ENCODE measurements around the gene TACC2.

TACC2 gene

GRCh38 chr10:122029499-122030199, 40.7 kb downstream of the TACC2 start:
- no peak for DNase-seq

GRCh38 chr10:122030200-122030552, 41.2 kb downstream of the TACC2 start:
- DNase-seq = no peak

GRCh38 chr10:122033224-122033926, 44.4 kb downstream of the TACC2 start:
- DNase-seq = no peak

DNA sequence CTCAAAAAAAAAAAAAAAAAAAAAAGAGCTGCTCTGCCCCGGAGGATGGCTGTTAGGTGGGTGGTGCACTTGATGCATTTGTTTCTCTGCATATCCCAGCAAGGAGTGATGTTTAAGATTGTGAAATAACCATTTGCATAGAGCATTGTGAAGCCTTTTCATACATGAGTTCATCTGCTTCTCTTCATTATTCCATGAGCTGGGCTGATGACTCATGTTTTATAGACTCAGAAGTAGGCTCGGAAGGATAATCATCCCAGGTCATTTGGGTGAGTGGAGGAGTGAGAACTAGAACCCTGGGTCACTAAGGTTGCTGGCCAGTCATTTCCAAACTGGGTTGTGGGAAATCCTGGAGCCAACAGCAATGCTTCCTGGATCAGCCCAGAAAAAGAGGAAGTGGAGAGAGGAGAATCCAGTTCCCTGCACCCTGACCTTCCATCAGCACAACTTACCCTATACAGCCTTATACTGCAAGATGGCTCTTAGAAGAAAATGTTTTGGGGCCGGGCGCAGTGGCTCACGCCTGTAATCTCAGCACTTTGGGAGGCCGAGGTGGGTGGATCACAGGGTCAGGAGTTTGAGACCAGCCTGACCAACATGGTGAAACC, 45.3 kb downstream of the TACC2 start:
- DNase-seq = no peak

DNA sequence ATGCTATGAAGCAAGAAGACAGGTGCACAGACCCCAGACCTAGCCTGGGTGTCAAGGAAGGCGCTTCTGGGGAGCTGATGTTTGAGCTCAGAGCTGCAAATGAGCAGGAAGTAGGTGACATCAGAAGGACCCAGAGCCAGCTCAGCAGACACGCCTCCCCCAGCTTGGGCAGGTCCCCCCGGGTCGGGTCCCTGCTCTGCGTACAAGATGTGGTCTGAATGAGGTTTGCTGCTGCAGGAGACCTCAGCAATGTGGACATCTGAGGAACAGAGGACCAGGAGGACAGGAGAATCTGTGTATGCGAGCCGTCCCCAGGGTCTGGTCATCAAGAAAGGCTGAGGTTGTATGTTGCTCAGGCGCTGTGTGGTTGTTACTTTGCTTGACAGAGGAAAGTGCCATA, 51.8 kb downstream of the TACC2 start:
- no peak for DNase-seq

GRCh38 chr10:122042836-122043235, 53.9 kb downstream of the TACC2 start:
- DNase-seq = no peak

DNA sequence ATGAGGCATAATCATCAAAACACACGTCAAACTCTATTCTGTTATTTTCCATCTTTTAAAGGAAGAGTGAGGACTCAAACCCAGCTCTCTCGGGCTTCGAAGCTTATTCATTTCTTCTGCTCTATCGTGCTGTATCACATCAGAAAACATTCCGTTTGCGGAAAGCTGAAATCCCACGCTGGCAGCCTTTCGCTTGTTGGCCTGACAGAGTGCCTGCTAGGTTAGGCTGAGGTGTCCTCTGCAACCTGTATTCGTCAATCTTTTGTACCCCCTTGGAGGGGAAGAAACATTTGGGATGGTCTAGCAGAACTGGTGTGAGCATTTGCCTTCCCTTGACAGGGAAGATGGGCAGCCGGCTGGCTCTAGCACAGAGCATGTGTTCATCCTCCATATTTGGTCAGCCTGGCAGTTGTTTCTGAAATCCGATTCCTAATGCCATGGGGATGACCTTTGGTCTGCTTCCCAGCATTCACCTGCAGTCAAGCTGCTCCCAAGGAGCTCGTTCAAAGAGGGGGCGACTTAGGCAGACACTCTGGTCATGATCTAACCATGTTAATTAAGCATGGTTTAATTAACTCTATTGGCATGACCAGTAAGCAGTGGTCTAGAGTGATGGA, 55.2 kb downstream of the TACC2 start:
- DNase-seq = no peak

DNA sequence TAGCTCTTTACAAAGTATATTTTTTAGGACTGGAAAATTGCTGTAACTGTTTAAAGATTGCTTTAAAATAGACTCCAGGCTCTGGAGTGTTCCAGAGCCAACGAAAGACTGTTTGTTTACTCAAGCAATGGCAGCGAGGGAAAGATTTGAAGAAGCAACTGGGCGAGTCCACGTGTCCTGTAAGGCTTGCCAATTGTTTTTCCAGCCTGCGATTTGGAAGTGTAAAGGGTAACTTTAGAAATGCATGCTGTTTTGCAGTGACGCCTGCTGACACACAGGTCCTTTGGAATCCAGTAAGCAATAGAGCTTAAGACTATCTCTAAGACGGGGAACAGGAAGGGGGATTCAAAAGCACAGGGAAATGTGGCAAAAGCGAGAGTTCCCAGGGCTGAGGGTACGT, 55.8 kb downstream of the TACC2 start:
- no peak for DNase-seq

- no peak for DNase-seq
Observed at GRCh38 chr10:122045212-122045611, 56.2 kb downstream of the TACC2 start.

GRCh38 chr10:122047560-122047959, 58.6 kb downstream of the TACC2 start:
- no peak for DNase-seq

DNA sequence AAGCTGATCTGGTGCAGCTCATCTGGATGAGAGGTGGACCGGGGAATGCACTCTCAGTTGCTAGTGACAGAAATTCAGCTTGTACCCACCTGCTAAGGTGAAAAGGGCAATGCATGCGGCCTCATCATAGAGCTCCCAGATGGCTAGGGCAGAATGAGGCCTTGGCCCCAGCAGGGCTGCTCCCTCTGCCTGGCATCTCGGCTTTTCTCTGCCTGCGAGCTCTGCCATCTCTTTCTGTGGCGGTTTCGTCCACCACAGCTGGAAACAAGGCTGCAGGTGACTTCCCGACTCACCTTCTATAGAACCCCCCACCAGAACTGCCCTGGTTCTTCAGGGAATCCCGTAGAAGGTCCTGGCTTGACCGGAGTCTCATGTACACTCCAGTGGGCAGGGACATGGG, 60.1 kb downstream of the TACC2 start:
- no peak for DNase-seq

DNA sequence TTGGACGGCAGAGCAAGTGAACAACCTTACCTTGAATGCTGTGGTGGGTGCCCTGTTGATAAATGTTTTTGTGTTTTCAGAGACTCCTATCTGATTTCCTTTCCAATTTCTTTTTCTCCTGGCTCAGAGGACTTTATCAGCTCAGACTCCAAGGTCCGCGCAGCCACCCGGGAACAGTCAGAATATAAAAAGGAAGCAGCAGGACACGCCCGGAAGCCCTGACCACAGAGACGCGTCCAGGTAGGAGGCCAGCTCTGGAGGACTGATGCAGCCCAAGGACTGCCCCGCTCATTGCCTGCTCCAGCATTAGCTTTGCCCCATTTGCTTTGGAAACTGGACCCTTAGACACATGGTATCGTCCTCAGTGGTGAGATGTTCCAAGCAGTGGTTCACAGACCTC, 61.3 kb downstream of the TACC2 start:
- DNase-seq = no peak

- DNase-seq = no peak
Observed at GRCh38 chr10:122050811-122051210, 61.8 kb downstream of the TACC2 start.

DNA sequence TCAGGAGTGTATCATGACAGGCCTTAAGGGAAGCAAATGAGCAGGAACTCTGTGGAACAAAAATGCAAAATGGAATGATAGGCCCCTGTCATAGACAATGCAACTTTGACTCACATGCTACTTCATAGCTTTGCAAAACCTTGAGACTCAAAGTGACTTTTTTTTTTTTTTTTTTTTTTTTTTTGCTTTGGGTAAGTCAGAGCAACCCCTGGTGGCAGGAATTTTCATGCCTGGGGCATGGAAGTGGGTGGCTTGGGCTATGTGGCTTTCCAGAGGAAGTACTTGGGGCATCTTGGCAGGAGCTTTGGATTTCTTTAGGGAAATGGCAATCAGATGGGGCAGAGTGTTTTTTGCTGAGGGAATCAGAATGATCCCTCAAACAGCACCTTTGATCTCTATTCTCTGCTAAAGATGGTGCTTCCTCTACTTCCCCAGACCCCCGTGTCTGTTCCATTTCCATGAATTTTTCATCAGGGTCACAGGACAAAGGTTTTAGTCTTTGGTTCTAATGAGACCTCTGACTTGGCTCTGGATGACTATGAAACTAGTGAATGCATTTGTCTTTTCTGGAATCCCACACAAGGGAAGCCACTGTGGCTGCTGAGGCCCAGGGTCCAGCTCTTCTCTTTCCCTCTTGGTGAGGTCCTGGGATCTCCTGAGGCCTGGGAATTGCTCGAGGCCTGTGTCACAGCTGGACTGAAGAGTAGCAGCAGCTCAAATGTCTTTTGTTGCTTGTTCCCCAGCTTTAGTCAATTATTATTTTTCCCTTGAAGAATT, 62.8 kb downstream of the TACC2 start:
- DNase-seq = no peak

- no peak for DNase-seq
Observed at GRCh38 chr10:122052701-122053100, 63.7 kb downstream of the TACC2 start.

DNA sequence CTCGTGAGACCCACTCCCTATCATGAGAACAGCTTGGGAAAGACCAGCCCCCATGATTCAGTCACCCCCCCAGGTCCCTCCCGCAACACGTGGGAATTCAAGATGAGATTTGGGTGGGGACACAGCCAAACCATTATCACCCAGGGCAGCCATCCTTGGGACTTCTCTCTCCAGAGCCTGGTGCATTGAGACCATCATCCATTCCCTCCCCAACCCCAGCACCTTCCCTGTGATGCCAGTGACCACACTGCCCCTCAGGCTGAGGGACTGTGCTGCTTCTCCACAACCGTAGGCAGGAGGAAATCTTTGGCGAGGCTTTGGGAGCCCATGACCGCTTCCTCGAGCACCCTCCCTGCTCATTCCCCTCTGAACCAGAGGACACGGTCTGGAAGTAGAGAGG, 64.4 kb downstream of the TACC2 start:
- no peak for DNase-seq

GRCh38 chr10:122054048-122055025, 65.4 kb downstream of the TACC2 start:
- peak; percentile 3 for DNase-seq

GRCh38 chr10:122055252-122055651, 66.3 kb downstream of the TACC2 start:
- DNase-seq = no peak

DNA sequence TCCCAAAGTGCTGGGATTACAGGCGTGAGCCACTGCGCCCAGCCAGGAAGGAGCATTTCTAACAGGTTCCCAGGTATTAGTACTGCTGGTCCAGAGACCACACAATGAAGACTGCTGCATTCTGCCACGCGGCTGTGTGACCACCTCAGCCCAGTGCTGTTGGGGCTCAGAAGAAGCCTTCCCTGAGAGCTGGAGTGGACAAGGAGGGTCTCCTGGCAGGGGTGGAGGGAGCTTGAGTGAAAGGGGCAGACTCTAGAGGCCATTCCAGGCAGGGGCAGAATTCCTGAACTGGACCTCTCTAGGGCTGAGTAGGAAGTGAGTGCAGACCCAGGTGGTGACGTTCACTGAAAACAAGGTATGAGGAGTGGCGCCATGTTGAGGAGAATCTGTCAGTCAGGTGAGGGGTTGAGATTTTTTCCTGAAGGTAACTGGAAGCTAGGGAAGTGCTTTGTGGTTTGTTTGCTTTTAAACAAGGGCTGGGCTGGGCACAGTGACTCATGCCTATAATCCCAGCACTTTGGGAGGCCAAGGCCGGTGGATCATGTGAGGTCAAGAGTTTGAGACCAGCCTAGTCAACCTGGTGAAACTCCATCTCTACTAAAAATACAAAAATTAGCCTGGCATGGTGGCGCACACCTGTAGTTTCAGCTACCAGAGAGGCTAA, 67.6 kb downstream of the TACC2 start:
- no peak for DNase-seq

DNA sequence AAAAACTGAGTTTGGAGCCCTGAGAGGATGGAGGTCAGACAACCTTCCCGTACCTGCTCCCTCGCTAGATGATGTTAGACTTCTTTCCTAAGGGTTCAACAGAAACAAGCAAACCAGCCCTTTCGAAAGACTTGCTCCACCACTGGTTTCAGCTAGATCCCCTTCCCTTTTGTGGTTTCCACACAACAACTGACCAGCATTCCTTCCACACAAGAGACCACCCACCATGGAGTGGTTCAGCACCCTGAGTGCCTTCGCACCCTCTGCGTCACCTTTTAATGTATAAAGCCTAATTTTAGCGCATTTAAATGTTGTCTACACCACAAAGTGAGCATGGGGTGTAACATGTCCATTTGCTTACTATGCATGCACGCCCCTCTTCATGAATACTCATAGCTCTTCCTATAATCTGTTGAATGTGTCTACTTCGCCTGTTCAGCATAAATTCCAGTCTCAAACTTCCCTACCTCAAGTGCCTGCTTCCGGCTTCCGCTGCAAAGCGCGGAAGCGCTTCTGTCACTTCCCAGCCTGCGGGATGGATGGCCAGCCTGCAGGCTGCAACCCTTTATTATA, 69.0 kb downstream of the TACC2 start:
- no peak for DNase-seq

GRCh38 chr10:122060250-122060649, 71.3 kb downstream of the TACC2 start:
- DNase-seq = no peak
